ENCODE measurements around the gene NSRP1. TPM values are rescaled to one million over a fixed set of nuclear protein-coding genes. Genes with fewer than 3 reads are reported as not detected.
"Not testable (repeated sequence)": the region's sequence is repeated elsewhere in the genome, so short reads cannot be mapped to it uniquely, and the experiment has no call there.

NSRP1 gene
- total RNA-seq, 2 donors from 2014 or later: 20.9 TPM

DNA sequence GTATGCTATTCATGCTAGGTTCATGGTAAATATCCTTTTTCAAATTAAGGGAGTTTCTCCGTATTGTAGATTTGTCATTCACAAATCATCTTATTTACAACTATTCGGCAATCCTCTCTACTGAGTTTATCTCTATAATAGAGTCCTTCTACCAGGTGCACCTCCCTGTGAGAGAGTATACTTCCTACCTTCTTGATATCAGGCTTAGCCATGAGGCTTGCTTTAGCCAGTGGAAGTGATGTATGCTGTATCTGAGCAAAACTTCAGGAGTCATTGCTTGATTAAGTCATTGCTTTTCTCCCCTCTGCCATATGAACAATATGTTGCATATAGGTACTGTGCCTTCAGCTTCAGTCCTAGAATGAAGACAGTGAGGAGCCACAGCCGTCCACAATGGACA is 20.5 kb downstream of the NSRP1 start:
- H3K36me3 ChIP-seq: no peaks in the 10 kb centered on the region
- H3K9me3 ChIP-seq: no peaks in the 10 kb centered on the region
- no peaks in the 10 kb centered on the region for H3K4me1 ChIP-seq
- H3K27me3 ChIP-seq: no peaks in the 10 kb centered on the region
- TF ChIP-seq, protein P1, sequence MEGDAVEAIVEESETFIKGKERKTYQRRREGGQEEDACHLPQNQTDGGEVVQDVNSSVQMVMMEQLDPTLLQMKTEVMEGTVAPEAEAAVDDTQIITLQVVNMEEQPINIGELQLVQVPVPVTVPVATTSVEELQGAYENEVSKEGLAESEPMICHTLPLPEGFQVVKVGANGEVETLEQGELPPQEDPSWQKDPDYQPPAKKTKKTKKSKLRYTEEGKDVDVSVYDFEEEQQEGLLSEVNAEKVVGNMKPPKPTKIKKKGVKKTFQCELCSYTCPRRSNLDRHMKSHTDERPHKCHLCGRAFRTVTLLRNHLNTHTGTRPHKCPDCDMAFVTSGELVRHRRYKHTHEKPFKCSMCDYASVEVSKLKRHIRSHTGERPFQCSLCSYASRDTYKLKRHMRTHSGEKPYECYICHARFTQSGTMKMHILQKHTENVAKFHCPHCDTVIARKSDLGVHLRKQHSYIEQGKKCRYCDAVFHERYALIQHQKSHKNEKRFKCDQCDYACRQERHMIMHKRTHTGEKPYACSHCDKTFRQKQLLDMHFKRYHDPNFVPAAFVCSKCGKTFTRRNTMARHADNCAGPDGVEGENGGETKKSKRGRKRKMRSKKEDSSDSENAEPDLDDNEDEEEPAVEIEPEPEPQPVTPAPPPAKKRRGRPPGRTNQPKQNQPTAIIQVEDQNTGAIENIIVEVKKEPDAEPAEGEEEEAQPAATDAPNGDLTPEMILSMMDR (IDR thresholded peaks at IDR 0.05): no peak
- no peak overlapping the region for H3K4me3 ChIP-seq
- no peak for DNase-seq
- H3K9ac ChIP-seq (ENCODE audit: low read depth in 2 of 2, low read length in 2 of 2): no peak overlapping the region
- no peak overlapping the region for H3K27ac ChIP-seq
- intact Hi-C loops (cut with DNase I): no loop called here

DNA sequence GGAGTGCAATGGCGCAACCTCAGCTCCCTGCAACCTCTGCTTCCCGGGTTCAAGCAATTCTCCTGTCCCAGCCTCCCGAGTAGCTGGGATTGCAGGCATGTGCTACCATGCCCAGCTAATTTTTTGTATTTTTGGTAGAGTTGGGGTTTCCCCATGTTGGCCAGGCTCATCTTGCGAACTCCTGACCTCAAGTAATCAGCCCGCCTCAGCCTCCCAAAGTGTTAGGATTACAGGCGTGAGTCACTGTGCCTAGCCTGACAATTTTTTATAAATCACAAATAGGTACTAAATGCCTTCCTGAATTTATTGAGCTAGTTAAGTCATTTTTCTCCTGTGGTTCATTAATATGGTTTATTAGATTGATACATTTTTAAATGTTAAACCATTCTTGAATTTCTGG is 31.2 kb downstream of the NSRP1 start:
- H3K4me3 ChIP-seq; H3K9me3 ChIP-seq; DNase-seq; intact Hi-C loops (cut with DNase I); H3K27me3 ChIP-seq; H3K36me3 ChIP-seq; H3K9ac ChIP-seq (ENCODE audit: low read depth in 2 of 2, low read length in 2 of 2); H3K4me1 ChIP-seq; H3K27ac ChIP-seq: not testable (repeated sequence)

DNA sequence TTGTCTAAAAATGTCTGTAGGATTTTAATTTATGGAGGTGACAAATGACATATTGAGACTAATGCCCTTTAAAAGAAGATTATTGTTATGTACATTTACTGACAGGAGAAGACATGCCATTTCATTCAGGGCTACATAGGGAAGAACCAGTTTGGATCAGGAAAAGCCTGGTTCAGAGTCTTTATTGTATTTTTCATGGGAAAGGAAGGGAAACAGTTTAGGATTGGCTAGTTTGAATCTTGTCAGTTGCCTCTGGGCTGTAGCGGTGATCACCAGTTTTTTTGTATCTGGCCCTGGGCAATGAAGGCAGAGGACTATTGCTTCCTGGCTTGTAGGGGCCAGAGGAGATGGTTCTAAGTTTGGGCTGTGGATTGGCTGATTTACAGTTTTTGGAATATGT is 31.8 kb downstream of the NSRP1 start:
- TF ChIP-seq, protein P1 (IDR thresholded peaks at IDR 0.05): no peak
- Histone ChIP-seq H3K36me3 (no peaks in the 10 kb centered on the region), H3K9ac (ENCODE audit: low read depth in 2 of 2, low read length in 2 of 2) (no peak overlapping the region), H3K4me1 (no peaks in the 10 kb centered on the region), H3K27ac (no peak overlapping the region), H3K9me3 (no peaks in the 10 kb centered on the region), H3K4me3 (no peak overlapping the region), H3K27me3 (no peaks in the 10 kb centered on the region)
- DNase-seq: no peak
- intact Hi-C loops (cut with DNase I): no loop called here

DNA sequence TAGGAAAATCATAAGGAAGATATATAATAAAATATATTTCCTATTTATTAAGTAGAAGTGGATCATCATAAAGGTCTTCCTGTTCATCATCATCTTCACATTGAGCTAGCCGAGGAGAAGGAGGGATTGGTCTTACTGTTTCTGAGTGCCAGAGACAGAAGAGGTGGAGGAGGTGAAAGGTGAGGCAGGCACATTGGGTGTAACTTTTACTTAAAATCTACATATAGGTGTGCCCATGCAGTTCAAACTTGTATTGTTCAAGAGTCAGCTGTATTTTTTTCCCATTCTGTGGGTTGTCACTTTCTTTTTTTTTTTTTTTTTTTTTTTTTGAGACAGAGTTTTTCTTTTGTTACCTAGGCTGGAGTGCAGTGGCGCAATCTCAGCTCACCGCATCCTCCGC is 34.9 kb downstream of the NSRP1 start:
- Histone ChIP-seq H3K9me3 (no peaks in the 10 kb centered on the region), H3K4me1 (no peaks in the 10 kb centered on the region), H3K27me3 (no peaks in the 10 kb centered on the region), H3K36me3 (no peaks in the 10 kb centered on the region), H3K27ac (no peak overlapping the region), H3K9ac (ENCODE audit: low read depth in 2 of 2, low read length in 2 of 2) (no peak overlapping the region), H3K4me3 (no peak overlapping the region)
- DNase-seq: no peak
- intact Hi-C loops (cut with DNase I): no loop called here
- TF ChIP-seq, protein P1 (IDR thresholded peaks at IDR 0.05): no peak

DNA sequence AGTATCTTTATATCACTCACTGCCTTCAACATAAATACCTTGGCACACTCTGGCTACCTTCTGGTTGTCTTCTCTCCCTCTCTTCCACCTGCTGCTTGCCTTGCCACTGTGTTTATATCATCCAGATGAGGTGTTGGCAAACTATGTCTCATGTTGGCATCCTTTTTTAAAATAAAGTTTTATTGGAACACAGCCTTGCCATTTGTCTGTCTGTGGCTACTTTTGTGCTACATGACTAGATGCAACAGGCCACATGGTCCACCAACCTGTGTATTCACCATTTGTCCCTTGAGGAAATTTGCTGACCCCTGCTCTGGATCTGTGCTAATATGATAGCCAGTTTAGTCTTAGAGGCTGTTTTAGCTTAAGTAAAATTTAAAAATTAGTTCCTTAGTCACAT is 36.8 kb downstream of the NSRP1 start:
- no peak overlapping the region for H3K4me3 ChIP-seq
- no peak overlapping the region for H3K27ac ChIP-seq
- no peaks in the 10 kb centered on the region for H3K27me3 ChIP-seq
- intact Hi-C loops (cut with DNase I): no loop called here
- no peak overlapping the region for H3K9ac ChIP-seq (ENCODE audit: low read depth in 2 of 2, low read length in 2 of 2)
- DNase-seq: no peak
- H3K4me1 ChIP-seq: no peaks in the 10 kb centered on the region
- TF ChIP-seq, protein P1 (IDR thresholded peaks at IDR 0.05): no peak
- H3K9me3 ChIP-seq: no peaks in the 10 kb centered on the region
- no peaks in the 10 kb centered on the region for H3K36me3 ChIP-seq

DNA sequence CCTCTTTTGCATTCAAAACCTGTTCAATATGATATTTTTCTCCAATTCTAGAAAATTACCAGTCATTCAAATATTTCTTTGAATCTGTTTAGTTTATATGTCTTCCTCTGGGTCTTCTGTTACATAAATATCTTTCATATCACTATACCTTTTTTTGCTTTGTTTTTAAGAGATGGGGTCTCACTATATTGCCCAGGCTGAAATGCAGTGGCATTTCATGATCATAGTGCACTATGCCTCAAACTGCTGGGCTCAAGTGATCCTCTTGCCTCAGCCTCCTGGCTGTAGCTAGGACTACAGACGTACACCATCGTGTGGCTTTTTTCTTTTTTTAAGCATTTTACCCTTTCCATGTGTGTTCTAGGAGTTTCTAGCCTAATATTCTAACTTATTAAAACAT is 38.8 kb downstream of the NSRP1 start:
- H3K4me1 ChIP-seq: no peaks in the 10 kb centered on the region
- TF ChIP-seq, protein P1 (IDR thresholded peaks at IDR 0.05): no peak
- no peak for DNase-seq

More for the DNA sequence above, 38.8 kb downstream of the NSRP1 start:
- H3K27ac ChIP-seq: no peak overlapping the region
- H3K36me3 ChIP-seq: no peaks in the 10 kb centered on the region
- H3K27me3 ChIP-seq: no peaks in the 10 kb centered on the region
- H3K9ac ChIP-seq (ENCODE audit: low read depth in 2 of 2, low read length in 2 of 2): no peak overlapping the region
- H3K9me3 ChIP-seq: no peaks in the 10 kb centered on the region
- intact Hi-C loops (cut with DNase I): no loop called here
- no peak overlapping the region for H3K4me3 ChIP-seq
